HG02763 (cell line): Measurements from ENCODE around the gene WBP1.
"Not testable (repeated sequence)": the region's sequence is repeated elsewhere in the genome, so short reads cannot be mapped to it uniquely, and the experiment has no call there.

Experiments
- ATAC-seq: cut with Tn5 transposase; IDR thresholded peaks from one replicate; pipeline ENCODE4 v1.9.1; 2021; ENCODE audit warnings: mild to moderate bottlenecking, moderate library complexity; ENCODE audit not compliant: unreplicated experiment

The WBP1 gene

DNA sequence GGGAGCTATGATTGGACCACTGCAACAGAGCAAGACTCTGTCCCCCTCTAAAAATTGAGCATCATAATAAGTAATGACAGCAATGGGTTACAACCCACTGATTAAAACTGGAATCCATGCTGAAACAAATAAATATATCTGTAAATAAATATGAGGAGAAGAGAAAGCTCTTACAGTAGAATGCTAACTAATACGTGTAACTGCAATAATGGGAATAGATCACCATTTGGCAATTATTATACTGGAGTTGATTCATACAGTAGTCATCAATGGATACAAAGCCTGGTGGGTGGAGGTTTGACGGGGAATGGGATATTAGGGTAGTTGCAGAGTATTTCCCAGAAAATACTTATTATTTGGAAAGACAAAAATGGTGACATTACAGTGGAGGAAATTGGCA is 9.5 kb upstream of the WBP1 start:
- no peak for ATAC-seq

DNA sequence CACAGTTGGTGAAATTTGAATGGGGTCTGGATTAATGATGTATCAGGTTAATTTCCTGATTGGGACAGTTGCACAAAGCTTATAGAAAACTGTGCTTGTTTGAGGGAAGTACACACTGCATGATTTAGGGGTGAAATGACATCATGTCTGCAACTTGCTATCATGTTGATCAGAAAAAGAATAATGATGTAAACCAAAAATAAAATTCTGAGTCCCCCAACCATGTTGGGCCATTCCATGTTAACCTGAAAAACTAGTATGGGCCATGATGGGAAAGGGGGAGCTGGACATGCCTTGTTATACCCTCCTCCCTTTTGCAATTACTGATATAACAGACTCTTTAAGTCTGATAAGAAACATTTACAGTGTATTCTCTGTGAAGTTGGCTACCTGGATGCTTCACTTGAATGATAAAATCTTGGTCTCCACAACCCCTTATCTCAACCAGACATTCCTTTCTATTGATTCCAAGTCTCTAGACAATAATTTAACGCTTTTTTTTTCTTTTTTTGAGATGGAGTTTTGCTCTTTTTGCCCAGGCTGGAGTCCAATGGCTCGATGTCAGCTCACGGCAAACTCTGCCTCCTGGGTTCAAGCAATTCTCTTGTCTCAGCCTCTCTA is 7.6 kb upstream of the WBP1 start:
- ATAC-seq = no peak

DNA sequence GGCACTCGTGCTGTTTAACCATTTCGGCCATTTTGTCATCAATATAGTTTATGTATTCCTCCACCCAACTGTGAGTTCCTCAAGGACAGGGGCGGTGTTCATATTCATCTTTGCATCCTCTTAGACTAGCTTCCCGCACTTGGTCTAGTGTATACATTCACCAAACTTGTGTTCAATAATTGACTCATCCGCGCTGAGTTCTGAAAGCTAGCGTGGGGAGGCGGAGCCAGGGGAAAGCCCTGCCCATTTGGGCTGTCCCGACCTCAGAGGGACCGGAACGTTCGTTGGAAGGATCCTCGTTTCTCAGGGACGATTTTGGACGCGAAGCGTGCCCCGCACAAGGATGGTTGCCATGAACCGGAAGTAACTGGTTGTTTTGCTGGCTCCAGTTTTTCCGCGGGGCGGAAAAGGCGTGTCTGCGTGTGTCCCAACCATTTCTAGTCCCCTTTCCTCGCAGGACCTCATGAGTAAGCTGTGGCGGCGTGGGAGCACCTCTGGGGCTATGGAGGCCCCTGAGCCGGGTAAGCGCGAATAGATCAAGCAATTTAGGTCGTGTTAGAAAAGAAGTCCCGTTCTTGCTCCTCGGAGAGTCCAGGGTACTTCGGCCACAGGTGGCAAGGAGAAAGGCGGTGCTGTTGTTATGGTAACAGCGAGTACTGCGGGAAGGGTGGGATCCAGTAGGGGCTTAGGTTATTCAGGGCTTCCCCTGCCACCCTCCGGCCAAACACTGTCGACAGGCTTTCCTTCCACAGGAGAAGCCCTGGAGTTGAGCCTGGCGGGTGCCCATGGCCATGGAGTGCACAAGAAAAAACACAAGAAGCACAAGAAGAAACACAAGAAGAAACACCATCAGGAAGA is 3.4 kb upstream of the WBP1 start, which contains the start of gene INO80B:
Gene INO80B (plus strand): TSS at position 434 of the 858 bp plus-strand sequence. CDS start 30 bp downstream, at position 464.
- peak; percentile 34 for ATAC-seq

DNA sequence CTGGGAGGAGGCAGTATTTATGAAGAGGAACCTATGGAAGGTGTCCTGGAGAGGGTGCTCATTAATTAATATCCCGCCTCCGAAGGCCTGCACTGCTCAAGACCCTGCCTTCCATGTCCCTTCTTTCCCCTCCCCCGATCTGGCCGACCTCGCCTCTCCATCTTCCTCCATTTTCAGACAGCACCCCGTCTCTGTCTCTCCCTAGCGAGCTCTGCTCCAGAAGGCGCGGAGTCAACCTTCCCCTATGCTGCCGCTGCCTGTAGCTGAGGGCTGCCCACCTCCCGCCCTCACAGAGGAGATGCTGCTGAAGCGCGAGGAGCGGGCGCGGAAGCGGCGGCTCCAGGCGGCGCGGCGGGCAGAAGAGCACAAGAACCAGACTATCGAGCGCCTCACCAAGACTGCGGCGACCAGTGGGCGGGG is 1.1 kb upstream of the WBP1 start:
- no peak for ATAC-seq

DNA sequence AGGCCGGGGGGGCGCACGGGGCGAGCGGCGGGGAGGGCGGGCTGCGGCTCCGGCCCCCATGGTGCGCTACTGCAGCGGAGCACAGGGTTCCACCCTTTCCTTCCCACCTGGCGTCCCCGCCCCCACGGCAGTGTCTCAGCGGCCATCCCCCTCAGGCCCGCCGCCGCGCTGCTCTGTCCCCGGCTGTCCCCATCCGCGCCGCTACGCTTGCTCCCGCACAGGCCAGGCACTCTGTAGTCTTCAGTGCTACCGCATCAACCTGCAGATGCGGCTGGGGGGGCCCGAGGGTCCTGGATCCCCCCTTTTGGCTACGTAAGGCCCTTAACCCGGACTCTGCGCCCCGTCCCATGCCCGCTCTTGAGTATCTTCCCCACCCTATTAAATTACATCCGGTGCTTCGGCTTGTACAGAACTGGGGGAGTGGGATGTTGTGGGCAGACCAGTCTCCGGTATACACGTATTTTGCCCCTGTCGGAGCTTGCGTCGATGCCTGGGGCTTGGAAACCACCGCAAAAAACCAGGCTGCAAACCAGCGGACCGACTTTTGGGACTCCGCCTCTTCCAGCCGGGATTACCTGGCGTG is 598 bp upstream of the WBP1 start:
- peak; percentile 36 for ATAC-seq

DNA sequence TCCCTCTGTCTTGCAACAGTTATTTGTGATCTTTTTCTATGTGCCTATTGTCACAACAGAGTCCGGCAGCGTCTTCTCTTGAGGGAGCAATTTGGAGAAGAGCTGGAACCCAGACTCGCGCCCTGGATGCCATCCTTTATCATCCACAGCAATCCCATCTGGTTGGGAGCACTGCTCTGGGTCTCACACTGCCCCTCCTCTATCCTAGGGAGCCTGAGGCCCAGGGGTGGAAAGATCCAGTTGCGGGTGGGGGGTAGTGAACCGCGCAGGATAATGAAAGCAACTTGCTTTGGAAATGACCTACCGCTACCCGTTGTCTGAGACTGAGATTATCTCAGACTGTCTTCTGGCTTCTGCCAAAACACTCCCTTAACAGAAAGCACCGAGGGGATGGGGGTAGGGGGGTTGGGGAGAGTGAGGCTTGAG is 713 bp downstream of the WBP1 start:
- no peak for ATAC-seq

DNA sequence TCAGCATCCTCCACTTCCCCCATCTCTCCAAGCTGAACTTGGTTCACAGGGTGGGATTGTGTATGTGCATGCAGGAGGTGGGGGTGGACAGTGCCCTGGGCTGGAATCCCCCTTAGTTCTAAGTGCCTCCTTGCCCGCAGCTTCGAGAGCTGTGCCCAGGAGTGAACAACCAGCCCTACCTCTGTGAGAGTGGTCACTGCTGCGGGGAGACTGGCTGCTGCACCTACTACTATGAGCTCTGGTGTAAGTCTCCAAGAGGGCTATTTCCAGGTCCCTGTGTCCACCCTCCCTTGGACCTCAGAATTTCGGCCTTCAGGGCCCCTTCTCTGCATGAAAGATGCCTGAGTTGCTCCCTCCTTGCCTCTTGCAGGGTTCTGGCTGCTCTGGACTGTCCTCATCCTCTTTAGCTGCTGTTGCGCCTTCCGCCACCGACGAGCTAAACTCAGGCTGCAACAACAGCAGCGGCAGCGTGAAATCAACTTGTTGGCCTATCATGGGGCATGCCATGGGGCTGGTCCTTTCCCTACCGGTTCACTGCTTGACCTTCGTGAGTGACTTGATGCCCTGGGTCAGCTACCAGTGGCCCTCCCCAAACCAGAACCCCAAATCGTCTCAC is 1.4 kb downstream of the WBP1 start:
- ATAC-seq = not testable (repeated sequence)

DNA sequence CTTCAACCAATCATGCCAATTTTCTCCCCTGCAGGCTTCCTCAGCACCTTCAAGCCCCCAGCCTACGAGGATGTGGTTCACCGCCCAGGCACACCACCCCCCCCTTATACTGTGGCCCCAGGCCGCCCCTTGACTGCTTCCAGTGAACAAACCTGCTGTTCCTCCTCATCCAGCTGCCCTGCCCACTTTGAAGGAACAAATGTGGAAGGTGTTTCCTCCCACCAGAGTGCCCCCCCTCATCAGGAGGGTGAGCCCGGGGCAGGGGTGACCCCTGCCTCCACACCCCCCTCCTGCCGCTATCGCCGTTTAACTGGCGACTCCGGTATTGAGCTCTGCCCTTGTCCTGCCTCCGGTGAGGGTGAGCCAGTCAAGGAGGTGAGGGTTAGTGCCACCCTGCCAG is 1.9 kb downstream of the WBP1 start:
- ATAC-seq = not testable (repeated sequence)

DNA sequence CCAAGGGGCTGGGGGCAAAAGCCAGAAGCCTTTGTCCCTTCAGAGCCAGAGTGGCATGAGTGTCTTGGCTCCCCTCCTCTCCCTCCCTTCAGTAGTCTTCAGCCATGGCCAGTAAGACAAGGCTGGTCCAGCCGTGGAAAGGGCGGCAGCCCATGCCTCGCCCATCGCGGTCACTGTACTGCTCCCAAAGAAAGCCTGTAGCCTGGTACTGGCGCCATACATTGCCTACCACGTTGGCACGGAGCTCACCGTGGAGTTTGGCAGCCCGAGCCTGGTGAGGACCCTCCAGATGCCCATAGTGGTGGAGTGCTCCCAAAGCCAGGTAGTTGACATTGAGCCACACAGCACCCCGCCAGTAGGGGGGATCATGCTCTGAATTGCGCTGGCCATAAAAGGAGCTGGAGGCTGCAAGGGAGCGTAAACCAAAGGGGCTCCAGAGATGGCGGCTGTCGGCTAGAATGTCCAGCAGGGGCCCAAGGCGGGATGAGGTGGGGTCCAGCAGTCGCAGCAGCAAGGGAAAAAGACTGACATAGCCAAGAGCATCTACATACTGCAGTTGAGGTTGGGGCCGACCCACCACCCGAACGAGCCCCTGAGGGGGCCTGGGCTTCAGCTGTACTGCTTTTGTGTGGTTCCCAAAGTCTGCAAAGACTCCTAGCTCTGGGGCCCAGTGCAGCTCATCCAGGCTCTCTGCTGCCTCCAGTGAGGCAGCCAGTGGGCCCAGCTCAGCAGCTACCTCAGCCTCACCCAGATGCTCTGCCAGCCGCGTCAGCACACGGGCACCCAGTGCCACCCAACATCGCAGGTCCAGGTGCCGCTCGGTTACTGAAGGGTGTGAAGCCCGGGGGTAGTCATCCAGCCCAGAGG is 3.2 kb downstream of the WBP1 start:
- ATAC-seq = no peak

DNA sequence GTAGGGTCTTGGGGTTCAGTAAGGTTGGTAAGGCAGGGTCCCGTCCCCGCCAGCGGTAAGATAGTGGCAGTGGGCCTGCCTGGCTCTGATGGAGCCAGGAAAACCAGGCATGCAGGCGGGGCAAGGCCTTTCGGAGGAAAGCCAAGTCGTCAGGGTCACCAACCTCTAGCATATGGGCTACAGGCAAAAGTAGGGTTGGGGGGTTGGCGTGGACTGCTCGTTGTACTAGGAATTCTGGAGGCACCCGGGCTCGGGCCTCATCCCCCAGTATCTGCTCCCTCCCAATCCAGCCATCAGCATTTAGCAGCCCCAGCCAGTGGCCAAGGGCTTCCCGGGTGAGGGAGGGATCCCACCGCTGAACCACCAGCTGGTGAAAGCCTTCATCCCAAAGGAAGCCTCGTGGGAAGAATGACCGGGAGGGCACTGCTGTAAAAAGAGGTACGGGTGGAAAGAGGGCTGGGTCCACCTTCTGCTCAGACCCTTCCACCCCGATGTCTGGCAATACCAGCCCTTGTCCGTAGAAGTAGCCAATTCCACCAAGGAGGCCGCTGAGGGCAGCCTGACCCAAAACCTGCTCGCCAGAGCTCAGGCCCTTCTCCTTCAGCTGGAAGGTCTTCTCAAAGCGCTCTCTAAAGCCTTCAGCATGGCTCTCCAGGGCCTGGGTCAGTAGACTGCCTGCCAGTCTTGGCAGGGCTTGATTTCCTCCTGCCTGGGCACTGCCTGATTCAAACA is 4.0 kb downstream of the WBP1 start:
- ATAC-seq = no peak

DNA sequence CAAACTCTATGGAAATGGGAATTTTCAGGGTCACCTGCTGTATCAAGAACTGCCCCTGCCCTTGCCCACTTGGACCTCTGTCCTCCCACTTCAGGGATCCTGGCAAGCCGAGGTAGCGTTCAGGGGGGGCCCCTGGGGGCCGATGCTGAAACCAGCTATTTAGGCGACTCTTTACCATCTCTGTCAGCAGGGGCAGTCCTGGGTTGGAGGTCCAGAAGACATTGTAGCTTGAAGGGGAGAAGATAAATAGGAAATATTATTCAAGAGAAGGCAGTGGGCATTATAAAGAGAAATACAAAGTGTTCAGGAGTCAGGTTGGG is 4.5 kb downstream of the WBP1 start:
- no peak for ATAC-seq

DNA sequence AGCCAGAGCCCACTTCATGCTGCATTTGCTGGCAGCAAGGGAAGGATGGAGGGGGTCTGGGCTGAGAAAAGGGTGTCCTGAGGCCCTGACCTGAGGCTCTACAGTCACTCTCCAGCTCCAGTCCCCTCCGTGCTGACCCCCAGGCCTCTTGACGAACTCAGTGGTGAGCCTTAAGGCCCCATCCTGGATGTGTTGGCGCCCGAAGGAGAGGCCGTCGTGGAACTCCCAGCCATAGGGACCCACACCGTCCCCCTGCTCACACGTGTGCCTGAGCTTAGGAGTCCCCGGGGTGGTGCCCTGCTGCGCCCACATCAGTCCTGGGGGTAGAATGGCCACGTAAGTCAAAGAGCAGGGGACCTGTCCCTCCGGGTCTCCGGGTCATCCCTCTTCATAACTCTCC is 6.2 kb downstream of the WBP1 start:
- no peak for ATAC-seq

DNA sequence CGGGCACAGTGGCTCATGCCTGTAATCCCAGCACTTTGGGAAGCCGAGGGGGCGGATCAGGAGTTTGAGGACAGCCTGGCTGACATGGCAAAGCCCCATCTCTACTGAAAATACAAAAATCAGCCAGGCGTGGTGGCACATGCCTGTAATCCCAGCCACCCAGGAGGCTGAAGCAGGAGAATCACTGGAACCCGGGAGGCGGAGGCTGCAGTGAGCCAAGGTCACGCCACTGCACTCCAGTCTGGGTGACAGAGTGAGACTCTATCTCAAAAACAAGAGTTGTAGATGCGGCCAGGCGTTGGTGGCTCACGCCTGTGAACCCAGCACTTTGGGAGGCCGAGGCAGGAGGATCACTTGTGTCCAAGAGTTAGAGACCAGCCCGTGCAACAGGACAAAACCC is 12.5 kb downstream of the WBP1 start:
- not testable (repeated sequence) for ATAC-seq

DNA sequence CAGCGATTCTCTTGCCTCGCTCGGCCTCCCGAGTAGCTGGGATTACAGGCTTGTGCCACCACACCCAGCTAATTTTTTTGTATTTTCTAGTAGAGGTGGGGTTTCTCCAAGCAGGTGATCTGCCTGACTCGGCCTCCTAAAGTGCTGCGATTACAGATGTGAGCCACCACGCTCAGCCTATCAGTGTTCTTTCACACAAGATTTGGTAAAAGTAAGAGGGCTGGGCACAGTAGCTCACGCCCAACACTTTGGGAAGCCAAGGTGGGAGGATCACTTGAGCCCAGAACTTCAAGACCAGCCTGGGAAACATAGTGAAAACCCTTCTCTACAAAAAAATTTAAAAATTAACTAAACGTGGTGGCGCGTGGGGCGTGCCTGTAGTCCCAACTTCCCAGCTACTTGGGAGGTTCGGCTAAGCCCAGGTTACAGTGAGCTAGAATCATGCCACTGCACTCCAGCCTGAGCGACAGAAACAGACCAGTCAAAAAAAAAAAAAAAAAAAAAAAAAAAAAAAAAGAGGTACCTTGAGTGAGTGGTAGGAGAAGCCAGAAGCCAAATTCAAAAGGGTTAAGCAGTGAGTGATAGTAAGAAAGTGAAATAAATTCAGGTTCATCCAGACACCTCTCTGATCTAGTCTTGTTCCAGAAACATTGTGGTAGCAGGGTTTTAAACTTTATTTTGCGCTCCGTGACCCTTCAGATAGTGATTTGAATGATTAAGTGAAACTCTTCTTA is 13.3 kb downstream of the WBP1 start:
- ATAC-seq = no peak

DNA sequence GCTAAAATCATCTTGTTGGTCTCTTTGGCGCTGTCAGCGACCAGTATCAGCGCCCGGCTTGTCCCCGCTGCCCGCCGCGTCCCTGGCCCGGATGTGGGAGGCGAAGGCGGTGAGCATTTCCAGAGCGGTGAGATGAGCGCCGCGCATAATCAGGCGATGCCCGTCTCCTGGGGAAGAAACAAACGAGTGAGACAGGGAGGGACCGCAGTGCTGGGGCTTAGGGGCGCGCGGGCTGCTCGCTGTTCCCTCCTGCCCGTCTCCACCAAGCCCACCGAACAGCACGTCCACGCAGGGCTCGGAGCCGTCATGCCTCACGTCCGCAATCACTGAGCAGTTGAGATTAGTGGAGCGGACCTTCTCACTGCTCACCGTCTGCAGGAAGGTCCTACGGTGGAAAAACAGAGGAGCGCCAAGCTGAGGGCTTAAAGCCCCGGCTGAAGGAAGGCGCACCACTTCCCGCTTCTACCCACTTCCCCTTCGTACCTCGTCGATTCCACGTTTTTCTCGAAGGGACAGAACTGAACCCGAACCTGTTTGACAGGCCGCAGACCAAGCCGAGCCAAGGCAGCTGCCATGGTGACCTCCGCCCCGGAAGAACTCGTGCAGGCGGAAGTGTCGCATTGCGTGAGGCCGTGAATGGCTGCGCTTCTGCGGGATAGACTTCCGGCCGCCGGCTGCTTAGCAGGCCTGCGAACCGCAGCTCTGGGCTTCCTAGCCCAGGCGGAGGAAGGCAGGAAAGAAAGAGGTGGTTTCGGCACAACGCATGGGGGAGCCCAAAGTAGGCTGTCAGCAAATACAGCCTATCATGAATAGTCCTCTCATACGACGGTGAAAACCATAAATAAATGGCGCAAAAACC is 14.1 kb downstream of the WBP1 start, which contains the start of gene MRPL53:
Gene MRPL53 (minus strand): TSS at position 595 of the 859 bp plus-strand sequence. CDS start 20 bp downstream, at position 575.
- peak; percentile 91 for ATAC-seq

DNA sequence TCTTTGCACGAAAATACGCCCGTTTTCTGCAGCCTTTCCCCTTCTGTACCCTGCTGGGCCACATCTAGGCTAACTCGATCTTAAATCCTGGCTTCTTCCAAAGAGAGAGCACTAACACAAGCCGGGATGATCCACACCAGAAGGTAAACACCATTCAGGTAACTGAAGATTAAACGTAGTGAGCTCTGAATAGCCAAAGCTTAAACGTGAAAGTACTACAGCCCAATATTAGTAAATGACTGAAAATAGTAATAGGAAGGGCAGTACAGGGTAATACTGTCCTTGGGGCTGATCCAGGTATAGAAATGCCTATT is 14.7 kb downstream of the WBP1 start:
- ATAC-seq = no peak

DNA sequence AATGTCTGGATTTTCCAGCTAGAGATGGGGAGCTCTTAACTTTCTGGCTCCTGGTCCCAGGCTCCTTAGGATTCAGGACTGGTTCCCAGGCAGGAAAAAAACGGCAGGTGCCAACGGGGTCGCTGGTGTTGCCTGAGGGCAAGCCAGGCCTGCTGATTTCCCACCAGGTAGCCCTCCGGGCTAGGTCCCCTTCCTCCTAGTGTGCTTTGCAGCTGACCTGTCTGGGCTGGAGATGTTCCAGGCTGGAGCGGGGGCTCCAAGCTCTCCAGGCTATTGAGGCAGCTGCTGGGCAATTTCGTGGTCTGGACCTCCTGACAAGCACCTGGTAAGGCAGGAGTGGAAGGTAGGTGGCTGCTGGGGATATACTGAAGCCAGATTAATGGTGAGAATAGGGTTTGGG is 16.2 kb downstream of the WBP1 start:
- ATAC-seq = no peak

DNA sequence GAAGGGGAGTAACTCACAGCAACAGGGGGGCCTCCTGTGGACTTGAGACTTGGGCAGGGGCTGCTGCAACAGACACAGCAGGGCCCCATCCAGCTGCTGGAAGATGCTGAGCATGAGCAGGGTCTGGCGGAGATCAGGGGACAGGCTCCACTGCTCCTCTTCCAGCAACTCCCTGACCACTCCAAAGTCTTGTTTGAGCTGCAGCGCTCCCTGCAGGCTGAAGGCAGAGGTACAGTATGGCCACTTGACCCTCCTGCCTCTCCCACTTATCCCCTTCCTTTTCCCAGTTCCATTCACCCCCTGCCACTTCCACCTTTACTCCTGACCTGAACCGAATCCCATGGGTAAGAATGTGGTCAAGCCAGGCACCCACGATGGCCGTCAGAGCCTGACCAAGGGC is 16.7 kb downstream of the WBP1 start:
- no peak for ATAC-seq
